Posterior cingulate gyrus (tissue), 11 donors: Measurements from ENCODE around the gene FARP1.
A peak's percentile ranks its signal among the peaks of the same experiment; 100 is the strongest.

ENCODE experiments used
- DNase-seq, 10 donors: peaks; one replicate each; pipeline versions ENCODE4 v3.0.0 to v3.0.0-alpha.2; 2020 to 2021; ENCODE audit warnings: mixed read lengths in 3 of 10
- intact Hi-C: fragments of 100-400 bp; cut with DNase I; formaldehyde crosslinking; loops from one replicate; pipeline ENCODE4 v1.15.1; 2023

The FARP1 gene

DNA sequence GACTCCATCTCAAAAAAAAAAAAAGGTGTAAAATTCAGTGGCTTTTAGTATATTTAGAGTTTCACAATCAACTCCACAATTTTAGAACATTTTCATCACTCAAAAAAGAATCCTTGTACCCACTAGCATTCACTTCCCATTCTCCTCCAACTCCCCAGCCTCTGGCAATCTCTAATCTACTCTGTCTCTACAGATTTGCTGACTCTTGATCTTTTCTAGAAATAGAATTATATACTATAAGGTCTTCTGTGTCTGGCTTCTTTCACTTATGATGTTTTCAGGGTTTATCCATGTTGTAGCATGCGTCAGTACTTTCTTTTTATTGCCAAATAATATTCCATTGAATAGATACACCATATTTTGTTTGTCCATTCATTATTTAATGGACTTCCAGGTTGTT, 8.0 kb upstream of the FARP1 start:
- DNase-seq, result no peak
- intact Hi-C loops, result no loop called here

DNA sequence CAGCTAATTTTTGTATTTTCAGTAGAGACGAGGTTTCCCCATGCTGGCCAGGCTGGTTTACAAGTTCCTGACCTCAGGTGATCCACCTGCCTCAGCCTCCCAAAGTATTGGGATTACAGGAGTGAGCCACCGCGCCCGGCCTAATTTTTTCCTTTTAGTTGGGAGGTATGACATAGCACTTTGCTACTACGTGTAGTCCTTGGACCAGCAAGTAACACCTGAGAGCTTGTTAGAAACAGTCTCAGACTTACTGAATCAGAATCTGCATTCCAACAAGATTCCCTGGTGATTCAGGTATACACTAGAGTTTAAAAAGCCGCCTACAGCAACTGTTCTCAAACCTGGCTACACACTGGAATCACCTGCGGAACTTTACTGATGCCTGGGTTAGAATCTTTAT, 1.8 kb upstream of the FARP1 start:
- DNase-seq, result no peak
- intact Hi-C loops, result loop anchor here (5.0 kb wide), 1 partner anchor 164 kb away; no protein-coding TSS in a partner anchor

DNA sequence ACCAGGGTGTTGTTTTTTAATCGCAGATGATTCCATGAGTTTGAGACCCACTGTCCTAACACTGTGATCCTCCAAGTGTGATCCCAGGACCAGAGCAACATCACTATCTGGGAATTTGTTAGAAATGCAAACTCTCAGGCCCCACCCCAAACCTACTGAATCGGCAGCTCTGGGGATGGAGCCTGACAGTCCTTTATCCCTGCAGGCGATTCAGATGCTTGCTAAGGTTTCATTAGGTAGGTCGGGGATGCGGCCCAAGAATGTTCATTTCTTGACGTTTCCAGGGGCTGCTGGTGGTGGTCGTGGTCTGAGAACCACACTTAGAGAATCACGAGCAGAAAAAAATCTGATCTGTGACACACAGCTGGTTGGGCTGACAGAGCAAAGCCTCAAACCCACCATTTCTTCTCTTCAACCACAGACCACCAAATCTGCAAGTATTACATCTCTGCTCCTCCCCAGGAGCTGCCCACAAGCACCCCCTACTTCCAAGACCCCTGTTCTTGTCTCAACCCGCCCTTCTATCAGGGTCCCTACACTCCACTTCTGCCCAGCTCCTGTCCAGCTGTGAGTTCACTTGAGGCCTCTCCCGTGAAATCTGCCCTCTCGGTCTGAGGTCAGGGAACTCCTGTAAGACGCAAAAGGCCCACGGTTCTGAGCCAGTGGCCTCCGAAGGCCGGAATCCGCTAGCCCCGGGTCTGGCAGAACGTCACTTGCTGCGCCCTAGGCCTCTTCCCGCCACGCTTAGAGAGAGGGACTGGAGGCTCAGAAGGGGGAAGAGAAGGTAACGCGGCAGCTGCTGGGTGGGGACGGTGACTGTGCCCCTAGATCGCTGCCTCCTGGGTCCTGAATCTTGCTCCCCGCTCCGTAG, 1.1 kb upstream of the FARP1 start:
- DNase-seq, result peak in 5 of 10 donors; percentile 6 to 86 (median 17)
- intact Hi-C loops, result loop anchor here (2.0 to 5.0 kb wide), 2 partner anchors 164 to 255 kb away; no protein-coding TSS in a partner anchor

DNA sequence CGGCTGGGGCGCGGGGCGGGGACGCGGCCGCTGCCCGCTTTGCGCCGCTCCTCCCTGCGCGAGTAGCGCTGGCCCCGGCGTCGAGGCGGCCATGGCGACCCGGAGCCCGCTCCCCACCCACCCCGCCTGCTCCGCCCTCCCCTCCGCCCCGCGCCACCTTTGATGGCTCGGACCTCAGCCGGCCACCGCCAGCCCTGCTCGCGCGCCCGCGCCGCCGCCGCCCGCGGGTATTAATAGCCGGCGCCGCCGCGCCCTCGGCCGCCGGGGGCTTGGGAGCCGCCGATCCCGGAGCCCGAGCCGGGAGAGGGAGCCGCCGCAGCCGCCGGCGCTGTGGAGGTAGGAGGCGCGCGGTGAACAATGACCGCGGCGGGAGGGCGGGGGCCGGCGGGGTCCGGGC, 261 bp downstream of the FARP1 start:
- intact Hi-C loops, result loop anchor here (2.0 to 5.0 kb wide), 2 partner anchors 166 to 254 kb away; no protein-coding TSS in a partner anchor
- peak in 6 of 10 donors; percentile 5 to 84 (median 32) for DNase-seq

DNA sequence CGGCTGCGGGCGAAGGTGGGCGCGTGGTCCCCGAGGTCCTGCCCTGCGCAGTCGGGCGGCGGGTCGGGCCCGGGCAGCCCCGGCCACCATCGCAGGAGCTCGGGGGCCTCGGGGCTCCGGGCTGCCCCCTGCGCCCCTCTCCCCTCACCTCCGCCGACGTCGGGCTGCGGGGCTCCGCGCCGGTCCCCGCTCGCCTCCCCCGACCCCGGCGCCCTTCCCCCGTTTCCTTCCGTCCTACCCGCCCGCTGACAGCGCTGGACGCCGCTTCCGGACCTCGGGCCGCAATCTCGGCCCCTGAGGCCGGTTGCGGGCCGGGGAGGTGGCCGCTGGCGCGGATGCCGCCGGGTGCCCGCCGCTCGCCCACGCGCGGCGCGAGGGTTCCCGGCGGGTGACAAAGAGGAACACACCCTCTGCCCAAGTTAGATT, 720 bp downstream of the FARP1 start:
- DNase-seq, result no peak
- intact Hi-C loops, result loop anchor here (2.0 to 5.0 kb wide), 2 partner anchors 166 to 253 kb away; no protein-coding TSS in a partner anchor

DNA sequence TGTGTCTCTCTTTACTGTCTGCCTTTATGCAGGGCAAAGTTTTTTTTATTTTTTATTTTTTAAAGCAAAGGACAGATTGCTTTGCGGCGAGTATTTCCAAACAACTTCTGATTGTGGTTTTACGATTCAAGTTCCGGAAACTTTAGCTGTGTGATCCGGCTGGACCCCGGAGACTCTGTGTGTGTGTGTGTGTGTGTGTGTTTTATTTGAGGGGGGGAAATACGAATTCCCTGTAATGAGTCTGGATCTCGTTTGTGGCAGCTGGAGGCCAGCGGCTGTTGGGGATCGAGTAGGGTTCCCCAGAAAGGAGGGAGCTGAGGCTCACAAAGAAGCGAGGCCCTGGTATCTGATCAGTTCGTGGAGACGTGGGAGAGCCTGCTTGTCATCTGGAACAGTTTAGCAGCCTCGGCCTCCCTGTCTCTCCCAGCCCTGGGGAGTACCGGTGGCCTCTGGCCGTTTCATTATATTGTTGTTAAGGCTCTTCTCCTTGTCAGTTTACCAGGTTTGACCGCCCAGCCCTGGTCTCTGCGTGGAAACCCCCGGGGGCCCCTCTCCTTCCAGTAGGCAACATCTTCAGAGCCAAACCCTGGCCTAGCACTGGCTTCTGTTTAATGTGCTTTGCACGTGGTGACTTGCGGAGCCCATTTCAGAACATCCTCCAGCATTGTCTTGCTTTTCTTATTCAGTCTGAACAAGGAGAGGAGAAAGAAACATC, 1.3 kb downstream of the FARP1 start:
- intact Hi-C loops, result loop anchor here (5.0 kb wide), 1 partner anchor 167 kb away; no protein-coding TSS in a partner anchor

DNA sequence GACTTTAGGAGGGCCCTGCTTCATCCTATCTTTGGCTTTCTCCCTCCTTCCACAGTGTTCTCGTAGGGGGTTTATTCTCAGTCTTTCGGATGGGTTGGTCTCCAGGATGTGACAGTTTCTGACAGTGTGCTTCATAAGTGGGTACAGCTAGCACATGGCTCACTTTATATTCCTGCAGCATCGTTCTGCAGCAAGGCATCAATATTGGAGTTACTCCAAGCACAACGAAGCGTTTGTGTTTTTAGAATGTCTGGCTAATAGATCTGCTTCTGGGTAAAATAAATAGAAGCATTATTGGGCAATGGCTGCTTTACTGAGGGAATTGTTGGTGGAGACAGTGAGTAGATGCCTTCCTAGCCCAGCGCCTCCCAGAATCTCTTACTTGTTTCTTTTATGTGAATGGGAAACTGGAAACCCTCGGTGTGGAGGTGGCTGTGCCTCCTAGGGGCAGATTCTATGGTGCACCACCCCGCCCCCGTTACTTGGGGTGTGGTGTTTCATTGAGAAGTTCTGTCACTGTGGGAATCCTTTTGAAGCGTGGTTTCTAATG, 2.0 kb downstream of the FARP1 start:
- DNase-seq, result peak in 3 of 10 donors; percentile 19 to 30 (median 25)
- intact Hi-C loops, result loop anchor here (5.0 kb wide), 1 partner anchor 168 kb away; no protein-coding TSS in a partner anchor

More for the DNA sequence above, 1.3 kb downstream of the FARP1 start:
- peak in 3 of 10 donors; percentile 4 to 12 (median 8) for DNase-seq

DNA sequence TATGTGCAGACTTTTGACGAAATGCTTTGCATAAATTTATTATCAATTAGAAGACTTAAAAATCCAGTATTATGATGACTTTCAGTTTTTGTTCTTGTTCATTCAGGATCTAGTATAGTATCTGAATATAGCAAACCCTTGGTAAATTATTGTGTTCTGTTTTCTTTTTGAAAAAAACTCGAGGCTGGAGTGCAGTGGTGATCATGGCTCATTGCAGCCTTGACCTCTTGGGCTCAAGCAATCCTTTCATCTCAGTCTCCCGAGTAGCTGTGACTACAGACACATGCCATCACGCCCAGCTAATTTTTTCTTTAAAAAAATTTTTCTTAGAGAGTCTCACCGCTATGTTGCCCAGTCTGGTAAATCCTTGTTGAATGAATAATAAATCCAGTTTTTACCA, 4.6 kb downstream of the FARP1 start:
- no peak for DNase-seq
- intact Hi-C loops, result no loop called here

DNA sequence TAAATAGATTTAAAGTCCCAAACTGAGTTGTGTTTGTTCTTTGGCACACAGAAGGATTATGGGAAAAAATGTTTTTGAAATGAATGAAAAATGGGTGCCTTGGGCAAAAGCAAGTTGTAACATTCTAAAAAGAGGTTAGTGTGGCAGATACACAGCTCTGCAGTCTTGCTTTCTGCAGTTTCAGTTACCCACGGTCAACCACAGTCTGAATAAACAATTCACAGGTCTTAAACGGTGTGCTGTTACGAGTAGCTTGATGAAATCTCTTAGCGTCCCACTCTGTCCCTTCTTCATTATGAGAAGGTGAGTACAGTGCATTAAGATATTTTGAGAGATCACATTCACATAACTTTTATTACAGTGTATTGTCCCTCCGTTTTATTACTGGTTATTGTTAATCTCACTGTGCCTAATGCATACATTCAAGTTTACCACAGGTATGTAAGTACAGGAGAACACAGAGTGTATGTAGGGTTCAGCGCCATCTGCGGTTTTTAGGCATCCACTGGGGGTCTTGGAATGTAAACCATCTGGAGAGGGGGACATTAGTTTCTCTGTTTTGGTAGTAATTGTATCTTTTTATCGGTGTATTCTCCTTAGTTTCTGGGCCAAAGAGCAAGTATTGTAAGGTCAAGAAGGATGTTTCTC, 8.1 kb downstream of the FARP1 start:
- intact Hi-C loops, result no loop called here
- no peak for DNase-seq

DNA sequence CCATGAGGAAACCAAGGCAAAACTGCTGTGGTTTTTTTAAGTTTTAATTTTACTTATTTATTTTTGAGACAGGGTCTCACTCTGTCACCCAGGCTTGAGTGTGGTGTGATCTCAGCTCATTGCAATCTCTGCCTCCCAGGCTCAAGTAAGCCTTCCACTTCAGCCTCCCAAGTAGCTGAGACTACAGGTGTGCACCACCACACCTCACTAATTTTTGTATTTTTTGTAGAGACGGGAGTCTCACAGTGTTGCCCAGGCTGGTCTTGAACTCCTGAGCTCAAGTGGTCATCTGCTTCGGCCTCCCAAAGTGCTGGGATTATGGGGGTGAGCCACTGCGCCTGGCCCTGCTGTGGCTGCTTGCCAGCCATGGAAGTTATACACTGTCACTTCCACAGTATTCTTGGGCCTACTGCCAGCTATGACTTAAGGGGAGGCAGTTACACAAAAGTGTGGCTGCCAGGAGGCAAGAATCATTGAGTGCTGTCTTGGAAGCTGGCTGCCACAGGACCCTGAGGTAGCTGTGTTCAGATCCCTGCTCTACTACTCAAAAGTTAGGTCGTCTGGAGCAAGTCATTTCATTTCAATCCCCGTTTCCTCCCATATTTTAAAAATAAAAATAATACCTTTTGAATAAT, 12.7 kb downstream of the FARP1 start:
- intact Hi-C loops, result no loop called here
- DNase-seq, result no peak

DNA sequence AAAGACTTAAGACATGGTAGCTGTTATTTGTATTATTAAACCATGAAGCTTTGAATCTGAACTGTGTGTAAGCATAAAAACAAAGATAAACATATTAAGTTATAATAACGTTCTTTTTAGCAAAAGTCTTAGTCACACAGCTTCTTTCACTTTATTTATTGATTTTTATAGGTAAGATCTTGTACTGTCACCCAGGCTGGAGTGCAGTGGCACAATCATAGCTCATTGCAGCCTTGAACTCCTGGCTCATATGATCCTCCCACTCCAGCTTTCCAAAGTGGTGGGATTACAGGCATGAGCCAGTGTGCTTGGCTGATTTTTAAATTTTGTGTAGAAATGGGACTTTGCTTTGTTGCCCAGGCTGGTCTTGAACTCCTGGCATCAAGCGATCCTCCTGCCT, 13.4 kb downstream of the FARP1 start:
- DNase-seq, result no peak
- intact Hi-C loops, result no loop called here

DNA sequence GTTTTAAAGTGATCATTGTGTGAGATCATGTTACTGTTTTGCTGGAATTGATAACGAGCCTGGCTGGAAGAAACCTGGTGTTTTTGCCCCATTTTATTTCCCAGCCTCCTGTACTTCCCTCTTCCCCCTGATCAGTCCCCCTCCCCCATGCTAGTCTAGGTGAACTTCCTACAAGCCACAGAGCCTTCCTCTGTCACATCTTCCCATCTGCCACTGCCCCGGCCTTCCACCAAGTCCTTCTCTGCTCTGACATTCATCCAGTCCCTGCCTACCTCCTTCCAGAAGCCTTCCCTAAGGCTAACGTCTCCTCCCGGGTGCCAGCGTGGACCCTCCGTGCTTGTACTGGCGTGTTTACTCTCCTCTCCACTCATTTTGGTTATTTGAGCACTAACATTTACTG, 14.3 kb downstream of the FARP1 start:
- DNase-seq, result no peak
- intact Hi-C loops, result no loop called here

DNA sequence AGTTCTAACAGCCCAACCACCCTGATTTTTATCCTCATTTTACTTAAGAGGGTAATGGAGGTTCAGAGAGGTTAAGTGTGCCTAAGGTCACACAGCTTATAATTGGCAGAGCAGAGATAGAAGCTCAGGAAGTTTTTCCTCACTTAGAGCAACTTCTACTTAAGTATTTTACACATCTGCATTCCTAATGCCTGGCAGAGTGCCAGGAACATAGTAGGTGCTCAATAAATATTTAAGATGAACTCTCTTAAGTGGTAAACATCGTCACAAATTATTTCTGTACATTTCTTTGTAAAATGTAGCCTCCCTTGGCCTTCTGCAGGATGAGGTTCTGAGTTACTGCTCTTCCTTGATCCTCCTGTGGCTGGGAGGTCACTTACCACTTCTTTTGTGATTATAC, 14.7 kb downstream of the FARP1 start:
- intact Hi-C loops, result no loop called here

DNA sequence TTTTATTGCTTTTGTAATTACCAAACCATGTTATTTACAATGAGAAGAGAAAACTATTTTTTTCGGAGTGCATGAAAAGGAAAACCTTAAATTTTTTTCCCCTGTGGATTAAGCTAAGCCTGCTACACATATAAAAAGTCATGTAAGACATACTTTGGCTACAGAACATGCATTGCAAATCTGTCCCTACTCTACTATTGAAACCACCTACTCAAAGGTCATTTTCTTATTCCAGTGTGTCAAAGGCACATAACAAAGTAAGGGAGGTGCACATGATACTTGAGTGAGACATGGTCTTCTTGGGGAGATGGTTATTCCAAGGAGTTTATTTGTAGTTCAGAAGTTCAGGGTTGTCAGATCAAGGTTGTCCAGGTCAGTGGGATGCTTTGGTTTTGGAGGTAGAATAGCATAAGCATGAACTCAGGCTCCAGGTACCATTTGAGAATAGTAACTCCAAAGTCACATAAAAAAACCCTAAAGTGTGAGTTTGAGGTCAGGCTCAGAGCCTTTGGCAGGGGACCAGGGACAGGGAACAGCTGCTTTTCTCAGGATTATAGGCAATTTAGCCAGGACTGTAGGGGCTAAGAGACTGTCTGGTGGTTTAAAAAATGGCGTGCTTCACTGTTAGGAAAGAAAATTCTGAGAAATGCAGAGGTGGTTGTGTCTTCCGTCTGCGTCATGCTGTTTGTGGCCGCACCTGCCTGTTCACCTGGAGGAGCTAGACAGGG, 15.4 kb downstream of the FARP1 start:
- intact Hi-C loops, result no loop called here
- DNase-seq, result no peak

More for the DNA sequence above, 14.7 kb downstream of the FARP1 start:
- no peak for DNase-seq

DNA sequence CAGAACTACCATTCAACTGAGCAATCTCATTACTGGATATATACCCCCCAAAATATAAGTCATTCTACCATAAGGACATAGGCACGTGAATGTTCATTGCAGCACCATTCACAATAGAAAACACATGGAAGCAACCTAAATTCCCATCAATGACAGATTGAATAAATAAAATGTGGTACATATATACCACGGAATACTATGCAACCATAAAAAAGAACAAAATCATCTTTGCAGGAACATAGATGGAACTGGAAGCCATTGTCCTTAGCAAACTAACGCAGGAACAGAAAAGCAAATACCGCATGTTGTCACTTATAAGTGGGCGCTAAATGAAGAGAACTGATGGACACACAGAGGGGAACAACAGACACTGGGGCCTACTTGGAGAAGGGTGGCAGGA, 20.0 kb downstream of the FARP1 start:
- no peak for DNase-seq
- intact Hi-C loops, result no loop called here

DNA sequence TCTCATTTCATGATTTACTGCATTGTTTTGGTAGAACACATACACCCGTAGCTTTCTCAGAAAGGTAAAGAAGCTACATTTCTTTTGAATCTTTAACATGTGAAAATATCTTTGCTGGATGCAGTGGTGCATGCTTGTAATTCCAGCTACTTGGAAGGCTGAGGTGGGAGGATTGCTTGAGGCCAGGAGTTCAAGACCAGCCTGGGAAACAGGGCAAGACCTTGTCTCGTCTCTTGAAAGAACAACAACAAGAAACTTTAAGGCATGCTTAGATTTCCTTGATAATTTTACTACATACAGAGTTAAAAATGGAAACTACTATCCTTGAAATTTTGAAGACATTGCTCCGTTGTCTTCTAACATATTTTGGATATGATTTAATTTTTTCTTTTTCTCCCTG, 26.4 kb downstream of the FARP1 start:
- intact Hi-C loops, result no loop called here
- DNase-seq, result no peak

DNA sequence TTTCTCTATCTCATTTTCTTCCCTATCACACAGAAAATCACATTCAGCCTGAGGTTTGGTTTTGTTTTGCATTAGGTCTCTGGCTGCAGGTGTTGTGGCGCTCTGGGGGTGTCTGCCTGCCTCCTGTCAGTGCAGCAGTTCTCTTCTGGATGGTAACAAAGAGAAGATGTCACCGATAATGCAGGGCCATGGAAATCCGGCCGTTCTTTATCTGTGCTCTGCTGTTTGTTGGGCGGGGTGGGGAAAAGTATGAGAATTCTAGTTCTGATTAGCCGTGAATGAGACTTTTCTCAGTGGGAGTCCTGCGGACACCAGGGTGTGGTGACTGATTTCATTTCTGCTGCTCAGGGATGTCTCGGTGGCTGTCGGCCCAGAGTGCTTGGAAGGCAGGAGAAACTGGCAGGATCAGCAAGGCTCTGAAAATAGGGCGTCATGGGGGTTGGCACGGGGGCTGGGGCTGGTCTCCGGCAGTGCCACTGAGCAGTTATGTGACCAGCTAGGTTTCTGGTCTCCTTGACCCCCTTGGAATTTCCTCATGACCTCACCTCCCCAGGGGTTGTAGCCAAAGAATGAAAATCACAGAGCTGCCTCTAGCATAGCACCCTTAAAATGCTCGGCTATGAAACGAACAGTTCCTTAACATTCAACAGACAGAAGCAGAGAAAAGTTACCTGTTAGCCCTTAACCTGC, 29.2 kb downstream of the FARP1 start:
- intact Hi-C loops, result no loop called here
- peak in 9 of 10 donors; percentile 28 to 93 (median 61) for DNase-seq

DNA sequence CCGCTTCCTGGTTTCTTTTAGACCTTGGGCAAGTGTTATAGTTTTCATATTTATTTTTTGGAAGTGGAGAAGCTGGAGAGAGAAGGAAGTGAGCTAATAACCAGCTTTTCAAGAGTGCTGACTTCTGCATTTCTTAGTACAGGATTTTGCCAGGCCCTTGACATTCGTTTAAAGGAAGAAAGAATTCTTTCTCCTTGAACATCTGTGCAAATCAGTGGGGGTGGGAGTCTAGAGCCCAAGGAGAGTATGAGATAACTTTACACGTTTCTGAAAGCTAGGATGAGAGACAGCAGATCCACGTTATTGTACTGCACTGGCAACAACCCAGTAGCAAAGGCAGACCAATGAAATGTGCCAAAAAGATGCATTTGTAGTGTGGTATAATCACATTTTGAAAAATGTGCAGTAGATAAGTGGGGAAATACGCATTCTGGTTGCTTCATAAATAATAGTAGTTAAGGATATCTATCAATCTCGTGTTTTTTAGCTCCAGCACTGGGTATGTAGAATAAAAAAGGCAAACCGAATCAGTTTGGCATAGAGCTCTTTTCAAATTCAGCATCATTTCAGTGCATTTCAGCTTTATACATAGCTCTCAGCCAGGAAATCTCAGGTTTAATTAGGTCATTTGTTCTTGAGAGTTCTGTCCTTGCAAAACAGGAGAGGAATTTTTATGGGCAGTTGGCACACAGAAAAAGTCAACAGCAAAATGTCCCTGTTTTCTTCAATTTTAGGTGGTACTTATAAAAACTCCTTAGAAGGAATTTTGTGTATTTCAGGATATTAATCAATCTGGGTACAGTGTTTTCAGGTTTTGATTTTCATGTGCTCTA, 29.9 kb downstream of the FARP1 start:
- no peak for DNase-seq
- intact Hi-C loops, result no loop called here
